COLO668 (cell line): ENCODE measurements around the gene NINL.
"Not testable (repeated sequence)": the region's sequence is repeated elsewhere in the genome, so short reads cannot be mapped to it uniquely, and the experiment has no call there.

Source experiments
- DNase-seq: peaks from one replicate; lab custom pipeline; 2025; ENCODE audit not compliant: unreplicated experiment; lab: John Stamatoyannopoulos, UW

The NINL gene

GRCh38 chr20:25486377-25486776 is 99.0 kb downstream of the NINL start:
- DNase-seq = no peak

DNA sequence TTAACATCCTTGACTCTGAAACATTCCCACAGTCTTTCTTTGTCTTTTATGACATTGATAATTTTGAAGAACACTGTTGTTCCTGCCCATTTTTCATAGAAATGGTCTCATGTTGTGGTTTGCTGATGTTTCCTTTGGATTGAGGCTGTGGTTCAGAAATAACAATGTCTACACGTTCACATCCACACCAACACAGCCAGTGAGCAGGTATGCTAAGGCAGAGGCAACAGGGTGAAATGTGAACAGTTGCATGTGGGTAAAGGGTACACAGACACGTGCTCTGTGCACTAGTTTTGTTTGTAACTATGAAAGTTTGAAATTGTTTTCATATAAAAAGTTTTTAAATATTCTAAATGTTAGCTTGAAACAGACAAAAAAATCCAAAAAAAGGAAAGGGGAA is 99.5 kb downstream of the NINL start:
- DNase-seq = no peak

GRCh38 chr20:25484911-25485511 is 100.3 kb downstream of the NINL start:
- no peak for DNase-seq

DNA sequence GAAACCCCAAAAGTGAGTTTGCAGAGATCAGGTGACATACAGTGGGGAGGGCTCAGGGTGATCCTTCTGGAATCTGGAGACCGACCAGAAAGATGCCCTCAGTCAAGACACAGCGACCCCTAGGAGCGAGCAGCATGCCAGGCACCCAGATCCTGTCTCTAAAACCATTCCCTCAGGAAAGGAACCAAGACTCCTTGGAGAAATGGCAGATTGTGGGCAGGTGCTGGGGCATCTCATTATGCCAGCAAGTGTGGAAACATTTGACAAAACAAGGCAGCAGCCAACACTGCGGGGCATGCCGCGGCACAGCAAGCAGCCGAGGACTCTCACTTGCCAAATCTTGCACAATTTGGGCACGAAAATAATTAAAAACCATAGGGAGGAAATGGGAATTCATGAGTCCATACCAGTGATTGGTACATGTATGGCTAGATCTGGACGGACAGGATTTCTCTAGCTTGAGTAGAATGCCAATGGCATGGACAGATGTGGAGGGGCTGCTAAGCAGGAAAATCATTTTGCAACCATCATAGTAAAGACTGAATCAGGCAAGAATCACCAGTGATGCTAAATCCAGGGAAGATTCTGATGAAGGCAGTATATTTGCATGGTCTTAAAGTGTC is 101.0 kb downstream of the NINL start:
- DNase-seq = no peak

GRCh38 chr20:25483431-25484132 is 101.7 kb downstream of the NINL start:
- no peak for DNase-seq

DNA sequence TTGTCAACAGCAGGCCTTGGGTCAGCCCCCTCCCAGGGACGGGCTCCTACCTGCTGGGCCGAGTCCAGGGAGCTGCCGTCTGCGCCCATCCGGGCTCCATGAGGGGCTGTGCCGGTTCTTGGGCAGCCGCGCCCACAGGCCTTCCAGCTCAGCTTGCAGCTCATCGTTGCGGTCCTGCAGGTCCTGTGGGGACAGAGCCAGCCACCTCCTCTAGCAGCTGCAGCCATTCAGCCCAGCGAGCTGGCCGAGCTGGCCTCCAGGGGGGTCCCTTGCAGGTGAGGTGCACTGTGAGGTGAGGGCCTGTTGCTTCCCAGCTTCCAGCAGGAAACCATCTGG is 103.4 kb downstream of the NINL start:
- no peak for DNase-seq

- DNase-seq = no peak
Measured at GRCh38 chr20:25481235-25481917, 104.0 kb downstream of the NINL start.

DNA sequence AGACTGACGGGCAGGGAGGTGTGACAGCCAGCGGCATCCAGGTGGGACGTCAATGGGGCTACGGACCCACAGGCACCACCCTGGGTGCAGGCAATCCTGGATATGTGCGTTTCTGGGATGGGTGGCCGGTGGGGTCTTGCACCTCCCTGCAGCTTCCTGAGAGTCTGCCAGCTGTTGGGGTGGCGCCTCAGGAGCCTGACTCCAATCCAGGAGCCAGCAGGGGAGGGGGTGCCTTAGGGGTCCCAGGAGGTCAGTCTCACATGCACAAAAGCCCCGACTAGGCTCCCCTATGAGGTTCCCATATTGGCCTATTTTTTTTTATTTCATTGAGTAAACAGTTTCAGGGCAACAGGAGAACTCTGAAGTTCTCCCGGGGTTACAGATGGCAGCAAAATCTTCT is 104.5 kb downstream of the NINL start:
- no peak for DNase-seq

- DNase-seq = no peak
Measured at GRCh38 chr20:25480156-25480555, 105.2 kb downstream of the NINL start.

GRCh38 chr20:25479638-25480037 is 105.7 kb downstream of the NINL start:
- no peak for DNase-seq

GRCh38 chr20:25478889-25479568 is 106.3 kb downstream of the NINL start:
- no peak for DNase-seq

- DNase-seq = no peak
Measured at GRCh38 chr20:25477014-25477882, 108.1 kb downstream of the NINL start.

- no peak for DNase-seq
Measured at GRCh38 chr20:25476106-25477013, 109.0 kb downstream of the NINL start.

GRCh38 chr20:25473297-25473696 is 112.0 kb downstream of the NINL start:
- DNase-seq = not testable (repeated sequence)

DNA sequence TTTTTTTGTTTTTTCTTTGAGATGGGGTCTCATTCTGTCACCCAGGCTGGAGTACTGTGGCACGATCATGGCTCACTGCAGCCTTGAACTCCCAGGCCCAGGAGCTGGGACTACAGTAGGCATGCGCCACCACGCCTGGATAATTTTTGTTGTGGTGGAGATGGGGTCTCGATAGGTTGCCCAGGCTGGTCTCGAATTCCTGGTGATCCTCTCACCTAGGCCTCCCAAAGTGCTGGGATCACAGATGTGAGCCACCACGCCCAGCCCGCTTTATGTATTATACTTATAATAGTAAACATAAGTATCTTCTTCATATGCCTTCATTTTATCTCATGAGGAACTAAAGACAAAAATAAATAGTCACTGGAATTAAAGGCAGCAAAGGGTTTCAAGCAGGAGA is 114.3 kb downstream of the NINL start:
- DNase-seq = no peak

DNA sequence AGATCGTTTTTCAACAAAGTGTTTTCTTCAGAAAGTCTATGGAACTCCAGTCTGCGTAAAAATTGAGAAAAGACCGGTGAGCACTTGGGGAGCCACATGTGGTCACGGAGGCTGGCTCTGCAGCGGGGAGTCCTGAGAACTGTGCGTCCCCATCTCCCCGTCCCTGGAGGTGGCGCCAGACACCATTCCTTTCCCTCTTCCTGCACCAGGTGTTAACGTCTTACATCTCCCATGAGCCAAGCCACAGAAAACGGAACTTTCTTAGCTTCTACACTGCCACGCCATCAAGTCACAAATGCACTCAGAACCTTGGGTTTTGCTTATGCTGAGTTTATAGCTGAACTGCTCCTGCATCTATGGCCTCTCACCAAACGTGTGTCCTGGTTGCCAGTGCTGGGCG is 115.3 kb downstream of the NINL start:
- DNase-seq = peak; percentile 46

GRCh38 chr20:25469558-25469957 is 115.8 kb downstream of the NINL start:
- no peak for DNase-seq

GRCh38 chr20:25468126-25469075 is 116.9 kb downstream of the NINL start:
- DNase-seq = no peak
